Breast epithelium (tissue), 3 donors: Measurements from ENCODE around the gene OR51V1.

Experiments
- POLR2A ChIP-seq: fragments of 450-650 bp; IDR thresholded peaks from one replicate; pipeline ENCODE4 v1.6.1; 2016; ENCODE audit warnings: antibody characterized with exemption, mild to moderate bottlenecking, moderate library complexity
- POLR2AphosphoS5 ChIP-seq, 3 donors: sonication (generic); formaldehyde crosslinking; IDR thresholded peaks; one replicate each; pipeline ENCODE4 v1.6.1; 2017; ENCODE audit warnings: antibody characterized with exemption in 3 of 3
- TF ChIP-seq, protein P1 (sequence below), 3 donors: fragments of 450-650 bp; IDR thresholded peaks; one replicate each; pipeline ENCODE4 v1.5.1; 2016 to 2017; ENCODE audit warnings: antibody characterized with exemption in 3 of 3, mild to moderate bottlenecking in 3 of 3, moderate library complexity in 3 of 3

DNA sequence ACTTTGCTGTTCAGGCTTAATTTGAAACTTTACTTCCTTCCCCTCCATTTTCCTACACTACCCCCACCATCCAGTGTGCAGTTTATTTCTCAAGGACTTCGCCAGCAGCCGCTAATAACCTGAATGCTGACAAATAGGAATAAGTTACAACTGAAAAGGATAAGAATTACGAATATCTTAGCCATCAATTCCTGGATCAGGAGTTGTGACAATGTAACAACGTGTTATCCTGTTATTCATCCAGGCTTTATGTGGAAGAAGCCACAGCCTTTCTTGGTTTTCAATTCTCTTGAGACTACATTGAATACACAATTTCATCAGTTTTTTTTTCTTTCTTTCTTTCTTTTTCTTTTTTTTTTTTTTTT lies 43.3 kb upstream of the OR51V1 start:
- TF ChIP-seq, protein P1, sequence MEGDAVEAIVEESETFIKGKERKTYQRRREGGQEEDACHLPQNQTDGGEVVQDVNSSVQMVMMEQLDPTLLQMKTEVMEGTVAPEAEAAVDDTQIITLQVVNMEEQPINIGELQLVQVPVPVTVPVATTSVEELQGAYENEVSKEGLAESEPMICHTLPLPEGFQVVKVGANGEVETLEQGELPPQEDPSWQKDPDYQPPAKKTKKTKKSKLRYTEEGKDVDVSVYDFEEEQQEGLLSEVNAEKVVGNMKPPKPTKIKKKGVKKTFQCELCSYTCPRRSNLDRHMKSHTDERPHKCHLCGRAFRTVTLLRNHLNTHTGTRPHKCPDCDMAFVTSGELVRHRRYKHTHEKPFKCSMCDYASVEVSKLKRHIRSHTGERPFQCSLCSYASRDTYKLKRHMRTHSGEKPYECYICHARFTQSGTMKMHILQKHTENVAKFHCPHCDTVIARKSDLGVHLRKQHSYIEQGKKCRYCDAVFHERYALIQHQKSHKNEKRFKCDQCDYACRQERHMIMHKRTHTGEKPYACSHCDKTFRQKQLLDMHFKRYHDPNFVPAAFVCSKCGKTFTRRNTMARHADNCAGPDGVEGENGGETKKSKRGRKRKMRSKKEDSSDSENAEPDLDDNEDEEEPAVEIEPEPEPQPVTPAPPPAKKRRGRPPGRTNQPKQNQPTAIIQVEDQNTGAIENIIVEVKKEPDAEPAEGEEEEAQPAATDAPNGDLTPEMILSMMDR (IDR thresholded peaks at IDR 0.05): no peak
- TF ChIP-seq POLR2A (no peak), POLR2AphosphoS5 (IDR thresholded peaks at IDR 0.05) (no peak)
